ENCODE results near the gene WDR59. TPM values are rescaled to one million over a fixed set of nuclear protein-coding genes. Genes with fewer than 3 reads are reported as not detected.

The WDR59 gene
- total RNA-seq: 10 to 100 TPM; 12.5 to 18.0 TPM

- TF ChIP-seq, protein P1, sequence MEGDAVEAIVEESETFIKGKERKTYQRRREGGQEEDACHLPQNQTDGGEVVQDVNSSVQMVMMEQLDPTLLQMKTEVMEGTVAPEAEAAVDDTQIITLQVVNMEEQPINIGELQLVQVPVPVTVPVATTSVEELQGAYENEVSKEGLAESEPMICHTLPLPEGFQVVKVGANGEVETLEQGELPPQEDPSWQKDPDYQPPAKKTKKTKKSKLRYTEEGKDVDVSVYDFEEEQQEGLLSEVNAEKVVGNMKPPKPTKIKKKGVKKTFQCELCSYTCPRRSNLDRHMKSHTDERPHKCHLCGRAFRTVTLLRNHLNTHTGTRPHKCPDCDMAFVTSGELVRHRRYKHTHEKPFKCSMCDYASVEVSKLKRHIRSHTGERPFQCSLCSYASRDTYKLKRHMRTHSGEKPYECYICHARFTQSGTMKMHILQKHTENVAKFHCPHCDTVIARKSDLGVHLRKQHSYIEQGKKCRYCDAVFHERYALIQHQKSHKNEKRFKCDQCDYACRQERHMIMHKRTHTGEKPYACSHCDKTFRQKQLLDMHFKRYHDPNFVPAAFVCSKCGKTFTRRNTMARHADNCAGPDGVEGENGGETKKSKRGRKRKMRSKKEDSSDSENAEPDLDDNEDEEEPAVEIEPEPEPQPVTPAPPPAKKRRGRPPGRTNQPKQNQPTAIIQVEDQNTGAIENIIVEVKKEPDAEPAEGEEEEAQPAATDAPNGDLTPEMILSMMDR (IDR thresholded peaks at IDR 0.05): no peak
- Histone ChIP-seq H3K27me3 (no peaks in the 10 kb centered on the region), H3K27ac (peak within 1 kb of the TSS; percentile 84 to 88), H3K4me3 (peak within 1 kb of the TSS; percentile 90 to 98), H3K36me3 (no peaks in the 10 kb centered on the region), H3K4me1 (peaks cover 0 to 9% of the 10 kb centered on the region in 2 donors), H3K9me3 (no peaks in the 10 kb centered on the region)
- DNase-seq (ENCODE audit: low spot score): peak; percentile 100
Measured at GRCh38 chr16:74984529-74985296, at the start of gene WDR59. Gene WDR59 (minus strand): TSS chr16:74985123. CDS start chr16:74985017, 106 bp downstream.

DNA sequence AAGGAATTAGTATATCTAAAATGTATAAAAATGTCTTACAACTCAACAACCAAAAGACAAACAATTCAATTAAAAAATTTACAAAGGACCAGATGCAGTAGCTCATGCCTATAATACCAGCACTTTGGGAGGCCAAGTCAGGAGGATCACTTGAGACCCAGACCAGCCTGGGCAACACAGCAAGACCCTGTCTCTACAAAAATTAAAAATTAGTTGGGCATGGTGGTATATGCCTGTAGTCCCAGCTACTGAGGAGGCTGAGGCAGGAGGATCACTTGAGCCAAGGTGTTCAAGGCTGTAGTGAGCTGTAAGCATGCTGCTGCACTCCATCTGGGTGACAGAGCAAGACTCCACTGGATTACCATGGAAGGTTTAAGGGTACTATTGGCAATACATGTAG is 47.7 kb upstream of the WDR59 start:
- Histone ChIP-seq H3K4me1 (peaks cover 0 to 12% of the 10 kb centered on the region in 2 donors), H3K4me3 (no peak overlapping the region), H3K9me3 (peaks cover 0 to 2% of the 10 kb centered on the region in 2 donors), H3K27me3 (no peaks in the 10 kb centered on the region), H3K27ac (no peak overlapping the region), H3K36me3 (no peaks in the 10 kb centered on the region)
- DNase-seq (ENCODE audit: low spot score): no peak
- TF ChIP-seq, protein P1 (IDR thresholded peaks at IDR 0.05): no peak

DNA sequence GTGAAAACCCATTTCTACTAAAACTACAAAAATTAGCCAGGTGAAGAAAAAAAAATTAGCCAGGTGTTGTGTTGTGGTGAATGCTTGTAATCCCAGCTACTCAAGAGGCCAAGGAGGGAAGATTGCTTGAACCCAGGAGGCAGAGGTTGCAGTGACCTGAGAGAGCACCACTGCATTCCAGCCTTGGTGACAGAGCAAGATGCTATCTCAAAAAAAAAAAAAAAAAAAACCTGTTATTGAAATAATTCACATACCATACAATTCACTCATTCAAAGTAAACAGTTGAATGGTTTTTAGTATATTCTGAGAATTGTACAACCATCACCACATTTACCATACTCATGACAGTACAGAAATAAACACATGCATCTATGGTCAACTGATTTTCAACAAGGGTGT is 44.9 kb upstream of the WDR59 start:
- no peaks in the 10 kb centered on the region for H3K27me3 ChIP-seq
- no peak overlapping the region for H3K4me3 ChIP-seq
- H3K4me1 ChIP-seq: peaks cover 0 to 29% of the 10 kb centered on the region in 2 donors
- H3K27ac ChIP-seq: no peak overlapping the region
- TF ChIP-seq, protein P1 (IDR thresholded peaks at IDR 0.05): no peak
- no peaks in the 10 kb centered on the region for H3K9me3 ChIP-seq
- no peak for DNase-seq (ENCODE audit: low spot score)
- no peaks in the 10 kb centered on the region for H3K36me3 ChIP-seq

DNA sequence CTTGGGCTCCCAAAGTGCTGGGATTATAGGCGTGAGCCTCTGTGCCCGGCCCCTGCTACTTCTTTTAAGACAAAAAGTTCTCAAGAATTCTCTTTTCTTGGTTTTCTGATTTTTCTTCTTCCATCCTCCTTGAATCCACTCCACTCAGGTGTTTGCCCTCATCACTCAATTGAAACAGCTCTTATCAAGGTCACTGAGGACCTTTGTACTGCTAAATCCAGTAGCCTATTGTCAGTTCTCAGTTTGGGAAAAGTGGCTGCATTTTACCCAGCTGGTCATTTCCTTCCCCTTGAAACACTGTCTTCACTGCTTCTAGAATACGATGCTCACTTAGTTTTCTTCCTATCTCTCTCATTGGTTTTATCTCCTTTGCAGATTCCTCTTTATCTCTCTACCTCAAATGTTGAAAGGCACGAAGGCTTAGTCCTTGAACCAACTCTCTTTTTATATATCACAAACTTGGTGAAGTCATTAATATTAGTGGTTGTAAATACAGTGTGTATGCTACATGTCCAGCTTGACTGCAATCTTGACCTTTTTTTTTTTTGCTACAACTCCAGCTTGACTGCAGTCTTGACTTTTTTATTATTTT is 43.7 kb upstream of the WDR59 start:
- H3K9me3 ChIP-seq: no peaks in the 10 kb centered on the region
- no peak overlapping the region for H3K4me3 ChIP-seq
- no peak overlapping the region for H3K27ac ChIP-seq
- no peaks in the 10 kb centered on the region for H3K27me3 ChIP-seq
- peaks cover 0 to 29% of the 10 kb centered on the region in 2 donors for H3K4me1 ChIP-seq
- TF ChIP-seq, protein P1 (IDR thresholded peaks at IDR 0.05): no peak
- DNase-seq (ENCODE audit: low spot score): no peak
- H3K36me3 ChIP-seq: no peaks in the 10 kb centered on the region

- H3K36me3 ChIP-seq: no peaks in the 10 kb centered on the region
- H3K4me3 ChIP-seq: no peak overlapping the region
- no peaks in the 10 kb centered on the region for H3K9me3 ChIP-seq
- TF ChIP-seq, protein P1 (IDR thresholded peaks at IDR 0.05): no peak
- peaks cover 0 to 29% of the 10 kb centered on the region in 2 donors for H3K4me1 ChIP-seq
- no peak overlapping the region for H3K27ac ChIP-seq
- no peaks in the 10 kb centered on the region for H3K27me3 ChIP-seq
- no peak for DNase-seq (ENCODE audit: low spot score)
Measured at GRCh38 chr16:75027520-75028300, 42.8 kb upstream of the WDR59 start.

Data from right atrium auricular region (tissue), 2 donors.